Type B pancreatic cell (in vitro differentiated cells): ENCODE measurements around the gene CHRDL1. TPM values are rescaled to one million over a fixed set of nuclear protein-coding genes. Genes with fewer than 3 reads are reported as not detected.
A peak's percentile ranks its signal among the peaks of the same experiment; 100 is the strongest.

Experiments used
- DNase-seq: peaks from one replicate; pipeline ENCODE4 v3.0.0; 2021; ENCODE audit warnings: mixed read lengths; ENCODE audit not compliant: unreplicated experiment; ENCODE audit errors: extremely low spot score
- H3K27ac Mint-ChIP-seq: 2 replicates; pipeline ENCODE4 v1.8.0; 2021; ENCODE audit warnings: mild to moderate bottlenecking, mixed read lengths
- H3K27me3 Mint-ChIP-seq: 2 replicates; pipeline ENCODE4 v1.8.0; 2021; ENCODE audit warnings: mixed read lengths
- H3K36me3 Mint-ChIP-seq: 2 replicates; pipeline ENCODE4 v1.8.0; 2021; ENCODE audit warnings: mixed read lengths
- H3K4me1 Mint-ChIP-seq: one replicate; pipeline ENCODE4 v1.8.0; 2021; ENCODE audit warnings: mixed read lengths; ENCODE audit not compliant: unreplicated experiment
- H3K4me3 Mint-ChIP-seq: 2 replicates; pipeline ENCODE4 v1.8.0; 2021; ENCODE audit warnings: mild to moderate bottlenecking, mixed read lengths
- H3K9me3 Mint-ChIP-seq: 2 replicates; pipeline ENCODE4 v1.8.0; 2021; ENCODE audit warnings: mixed read lengths
- CTCF ChIP-seq: fragments of 200-600 bp; sonication (generic); conservative IDR thresholded peaks from 2 replicates; pipeline ENCODE4 v1.5.0; 2021; ENCODE audit warnings: antibody characterized with exemption, mild to moderate bottlenecking
- total RNA-seq: library from RNA; stranded (reverse); gene quantifications from 2 replicates; pipeline ENCODE4 v1.2.1, GENCODE V29; 2021; ENCODE audit warnings: low replicate concordance

CHRDL1 gene
- total RNA-seq, 1 donor from 2014 or later = 4.3 TPM

DNA sequence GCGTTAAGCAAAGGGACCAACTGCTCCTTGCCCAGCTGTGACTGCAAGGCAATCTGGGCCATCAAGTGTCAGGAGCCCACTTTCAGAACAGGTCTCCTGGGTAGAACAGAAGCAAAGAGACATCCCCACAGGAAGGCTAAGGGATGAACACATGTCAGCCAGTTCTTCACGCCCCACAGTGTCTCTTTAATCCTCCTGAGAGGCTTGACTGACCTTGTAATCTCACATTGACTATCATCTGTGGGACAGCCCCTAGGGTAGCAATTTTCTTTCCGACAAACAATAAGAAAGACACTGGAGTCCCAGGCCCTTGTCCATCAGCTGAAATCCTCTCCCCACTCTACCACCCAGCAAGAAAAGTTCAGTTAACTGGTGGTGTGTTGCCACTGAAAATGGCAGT is 1.0 kb downstream of the CHRDL1 start:
- H3K27me3 Mint-ChIP-seq = peaks cover 69% of the 10 kb centered on the region
- no peak for DNase-seq
- H3K36me3 Mint-ChIP-seq = no peaks in the 10 kb centered on the region
- H3K4me1 Mint-ChIP-seq = peaks cover 4% of the 10 kb centered on the region
- H3K9me3 Mint-ChIP-seq = no peaks in the 10 kb centered on the region
- peak overlapping the region; percentile 94 for H3K4me3 Mint-ChIP-seq
- no peak overlapping the region for H3K27ac Mint-ChIP-seq
- no peak for TF ChIP-seq CTCF

GRCh38 chrX:110791071-110791470 is 4.5 kb downstream of the CHRDL1 start:
- Mint-ChIP-seq H3K27me3 (peaks cover 44% of the 10 kb centered on the region), H3K27ac (no peak overlapping the region), H3K4me3 (no peak overlapping the region), H3K9me3 (no peaks in the 10 kb centered on the region), H3K36me3 (no peaks in the 10 kb centered on the region), H3K4me1 (peaks cover under 1% of the 10 kb centered on the region)
- no peak for TF ChIP-seq CTCF
- no peak for DNase-seq

DNA sequence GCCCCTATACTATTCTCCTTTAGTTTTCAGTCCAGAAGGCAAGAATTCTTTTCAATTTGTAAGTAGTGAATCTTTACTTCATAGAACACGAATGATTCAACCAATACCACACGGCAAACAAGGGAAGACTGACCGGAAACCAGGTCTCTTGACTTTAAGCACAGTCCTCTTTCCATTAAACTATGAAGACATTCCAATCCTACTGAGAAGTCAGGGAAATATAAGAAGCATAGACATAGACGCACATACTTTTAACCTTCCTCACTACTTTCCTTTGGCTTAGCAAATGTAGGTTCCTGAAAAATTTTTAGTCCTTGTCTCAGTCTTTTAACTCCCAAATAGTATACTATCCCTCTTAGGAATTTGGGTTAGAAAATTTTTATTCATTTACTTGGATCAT is 9.1 kb downstream of the CHRDL1 start:
- TF ChIP-seq CTCF = no peak
- Mint-ChIP-seq H3K9me3 (no peaks in the 10 kb centered on the region), H3K27ac (no peak overlapping the region), H3K4me3 (no peak overlapping the region), H3K36me3 (no peaks in the 10 kb centered on the region), H3K4me1 (no peaks in the 10 kb centered on the region), H3K27me3 (peaks cover 8% of the 10 kb centered on the region)
- DNase-seq = no peak

DNA sequence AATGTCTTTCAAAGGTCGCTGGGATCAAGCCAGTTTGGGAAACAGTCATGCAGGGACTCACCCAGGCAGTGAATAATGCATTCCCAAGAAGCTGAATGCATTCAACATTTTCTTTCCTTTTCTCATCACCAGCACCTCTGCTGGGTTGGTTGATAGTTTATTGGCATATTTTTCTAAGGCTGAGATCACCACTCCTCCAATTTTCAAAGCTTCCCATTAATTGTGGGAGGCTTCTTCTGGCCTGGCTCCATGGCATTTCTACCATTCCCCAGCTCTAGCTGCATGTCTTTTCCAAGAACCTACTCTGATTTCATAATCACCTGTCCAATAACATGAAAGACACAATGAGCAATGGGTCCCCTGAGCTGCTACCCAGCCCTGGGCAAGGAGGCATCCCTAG is 35.8 kb downstream of the CHRDL1 start:
- Mint-ChIP-seq H3K27me3 (no peaks in the 10 kb centered on the region), H3K27ac (no peak overlapping the region), H3K4me3 (no peak overlapping the region), H3K36me3 (no peaks in the 10 kb centered on the region), H3K9me3 (peaks cover 5% of the 10 kb centered on the region), H3K4me1 (no peaks in the 10 kb centered on the region)
- no peak for DNase-seq
- no peak for TF ChIP-seq CTCF

- TF ChIP-seq CTCF = no peak
- Mint-ChIP-seq H3K27ac (no peak overlapping the region), H3K4me1 (no peaks in the 10 kb centered on the region), H3K27me3 (no peaks in the 10 kb centered on the region), H3K36me3 (no peaks in the 10 kb centered on the region), H3K9me3 (peaks cover 3% of the 10 kb centered on the region), H3K4me3 (no peak overlapping the region)
- no peak for DNase-seq
Observed at GRCh38 chrX:110758781-110759422, 36.7 kb downstream of the CHRDL1 start.

DNA sequence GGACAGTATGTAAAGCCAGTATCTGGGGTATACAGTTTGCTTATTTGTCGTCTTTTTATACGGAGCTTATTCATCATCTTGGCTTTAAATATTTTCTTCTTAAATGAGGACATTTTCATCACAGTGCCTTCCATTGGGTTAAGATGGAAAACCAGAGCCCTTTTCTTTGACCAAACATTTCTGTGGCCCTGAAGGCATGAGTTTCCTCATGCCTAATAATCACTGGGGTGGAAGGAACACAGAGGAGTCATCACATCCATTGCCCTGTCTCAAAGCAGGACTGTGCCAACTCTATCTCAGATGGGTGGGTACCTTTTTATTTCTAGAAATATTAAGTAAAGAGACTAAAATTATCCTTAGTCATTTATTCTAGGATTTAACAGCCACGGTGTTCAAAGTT is 40.0 kb downstream of the CHRDL1 start:
- Mint-ChIP-seq H3K27me3 (no peaks in the 10 kb centered on the region), H3K27ac (no peak overlapping the region), H3K9me3 (no peaks in the 10 kb centered on the region), H3K4me1 (no peaks in the 10 kb centered on the region), H3K36me3 (no peaks in the 10 kb centered on the region), H3K4me3 (no peak overlapping the region)
- no peak for TF ChIP-seq CTCF
- DNase-seq = no peak
